GM23338 (cell line): ENCODE results near the gene TEN1. TPM values are rescaled to one million over a fixed set of nuclear protein-coding genes. Genes with fewer than 3 reads are reported as not detected.
A peak's percentile ranks its signal among the peaks of the same experiment; 100 is the strongest.

ENCODE experiments used
- ATAC-seq: fragments of 200-7000 bp; cut with Tn5 transposase; 3 replicates; pipeline ENCODE4 v1.9.1; 2020
- DNase-seq: peaks from one replicate; pipeline ENCODE4 v3.0.0-alpha.2; 2015; ENCODE audit warnings: low spot score
- H2AFZ ChIP-seq: fragments of 200-600 bp; sonication (generic); 2 replicates; pipeline ENCODE4 v1.8.0; 2016; ENCODE audit warnings: antibody characterized with exemption, mild to moderate bottlenecking, moderate library complexity
- H3F3A ChIP-seq: fragments of 200-600 bp; sonication (generic); replicated peaks from 2 replicates; pipeline ENCODE4 v1.8.0; 2017; ENCODE audit warnings: antibody characterized with exemption, mixed run types, low read depth
- H3K27ac ChIP-seq: fragments of 200-600 bp; sonication (generic); 2 replicates; pipeline ENCODE4 v1.6.1; 2016; ENCODE audit warnings: low read depth
- H3K27me3 ChIP-seq: fragments of 200-600 bp; sonication (generic); 2 replicates; pipeline ENCODE4 v1.8.0; 2016; ENCODE audit warnings: mild to moderate bottlenecking, mixed run types, moderate library complexity; ENCODE audit not compliant: insufficient read depth
- H3K36me3 ChIP-seq: fragments of 200-600 bp; sonication (generic); 2 replicates; pipeline ENCODE4 v1.8.0; 2016; ENCODE audit warnings: mild to moderate bottlenecking; ENCODE audit not compliant: insufficient read depth
- H3K4me1 ChIP-seq: fragments of 200-600 bp; sonication (generic); 2 replicates; pipeline ENCODE4 v1.8.0; 2016; ENCODE audit warnings: mild to moderate bottlenecking, moderate library complexity; ENCODE audit not compliant: insufficient read depth
- H3K4me2 ChIP-seq: fragments of 200-600 bp; sonication (generic); 2 replicates; pipeline ENCODE4 v1.7.1; 2017; ENCODE audit warnings: mixed run types
- H3K4me3 ChIP-seq: fragments of 200-600 bp; sonication (generic); 2 replicates; pipeline ENCODE4 v1.6.1; 2016; ENCODE audit warnings: mixed run types
- H3K79me2 ChIP-seq: fragments of 200-600 bp; sonication (generic); replicated peaks from 2 replicates; pipeline ENCODE4 v1.8.0; 2017; ENCODE audit warnings: mild to moderate bottlenecking; ENCODE audit not compliant: insufficient read depth
- H3K9me2 ChIP-seq: fragments of 200-600 bp; sonication (generic); 2 replicates; pipeline ENCODE4 v1.8.0; 2017; ENCODE audit not compliant: insufficient read depth
- H4K20me1 ChIP-seq: fragments of 200-600 bp; sonication (generic); replicated peaks from 2 replicates; pipeline ENCODE4 v1.8.0; 2017; ENCODE audit warnings: mild to moderate bottlenecking; ENCODE audit not compliant: insufficient read depth
- H3K27ac Mint-ChIP-seq: 2 replicates; pipeline ENCODE4 v1.8.0; 2020; ENCODE audit warnings: inconsistent platforms, mild to moderate bottlenecking, moderate library complexity, mixed read lengths
- H3K27me3 Mint-ChIP-seq: 3 replicates; pipeline ENCODE4 v1.8.0; 2022; ENCODE audit warnings: low read depth, mild to moderate bottlenecking, moderate library complexity, mixed read lengths, inconsistent platforms; ENCODE audit not compliant: insufficient read depth, poor library complexity
- H3K36me3 Mint-ChIP-seq: 3 replicates; pipeline ENCODE4 v1.8.0; 2021; ENCODE audit warnings: low read depth, mild to moderate bottlenecking, inconsistent platforms, moderate library complexity, mixed read lengths
- H3K4me1 Mint-ChIP-seq: 3 replicates; pipeline ENCODE4 v1.8.0; 2020; ENCODE audit warnings: mild to moderate bottlenecking, inconsistent platforms, mixed read lengths
- H3K4me3 Mint-ChIP-seq: 3 replicates; pipeline ENCODE4 v1.8.0; 2021; ENCODE audit warnings: moderate library complexity, mild to moderate bottlenecking, inconsistent platforms, mixed read lengths
- H3K9me3 Mint-ChIP-seq: 3 replicates; pipeline ENCODE4 v1.8.0; 2020; ENCODE audit warnings: moderate library complexity, mild to moderate bottlenecking, inconsistent platforms, mixed read lengths
- CREB1 ChIP-seq: fragments of 250-450 bp; sonication (Bioruptor Pico); IDR thresholded peaks from 2 replicates; pipeline ENCODE4 v1.5.0; 2020; ENCODE audit warnings: low read depth, mild to moderate bottlenecking, moderate library complexity
- ETS1 ChIP-seq: IDR thresholded peaks from 2 replicates; pipeline ENCODE4 v1.6.1; 2016; ENCODE audit warnings: antibody characterized with exemption
- JUNB ChIP-seq: IDR thresholded peaks from one replicate; pipeline ENCODE4 v1.6.1; 2016; ENCODE audit warnings: antibody characterized with exemption; ENCODE audit not compliant: unreplicated experiment
- NANOG ChIP-seq: IDR thresholded peaks from 2 replicates; pipeline ENCODE4 v1.6.1; 2016; ENCODE audit warnings: antibody characterized with exemption, borderline replicate concordance
- POLR2AphosphoS5 ChIP-seq: IDR thresholded peaks from 2 replicates; pipeline ENCODE4 v1.6.1; 2016; ENCODE audit warnings: antibody characterized with exemption, low read depth
- STAT1 ChIP-seq: IDR thresholded peaks from one replicate; pipeline ENCODE4 v1.6.1; 2016; ENCODE audit warnings: antibody characterized with exemption; ENCODE audit not compliant: unreplicated experiment
- ZNF331 ChIP-seq: fragments of 250-450 bp; sonication (Bioruptor Pico); IDR thresholded peaks from 2 replicates; pipeline ENCODE4 v1.5.0; 2020; ENCODE audit warnings: low read depth, mild to moderate bottlenecking, moderate library complexity
- ZNF462 ChIP-seq: fragments of 250-450 bp; sonication (Bioruptor Pico); IDR thresholded peaks from 2 replicates; pipeline ENCODE4 v1.5.0; 2020; ENCODE audit warnings: mild to moderate bottlenecking, moderate library complexity
- polyA plus RNA-seq: library from polyadenylated mRNA; unstranded; fragments of >200 nt; fragmentation: Nextera tagmentation; extraction: Ambion mirVana; gene quantifications from 2 replicates; pipeline ENCODE4 v1.2.1, GENCODE V29; 2016
- total RNA-seq: library from RNA; depleted of rRNA; stranded (reverse); fragments of >200 nt; shearing (Covaris generic); gene quantifications from 2 replicates; pipeline ENCODE4 v1.2.3, GENCODE V29; 2014
- TF ChIP-seq, protein P1 (sequence below), 2 experiments: fragments of 200-600 bp in 1 of 2; sonication (generic) in 1 of 2; conservative IDR thresholded peaks; 2 replicates each; pipeline versions ENCODE4 v1.5.1 to v1.6.1; 2016 to 2017; ENCODE audit warnings: antibody characterized with exemption in 2 of 2, low read depth in 2 of 2, mild to moderate bottlenecking in 2 of 2, moderate library complexity in 1 of 2

TEN1 gene
- total and polyA plus RNA-seq, 2 experiments from 2014 or later, result 11.3 to 14.1 TPM

- Histone ChIP-seq H3K4me3 (no peak overlapping the region), H3K9me2 (no peaks in the 10 kb centered on the region), H3K27ac (no peak overlapping the region), H3F3A (0 out of 2 replicates have a peak, but pooled peaks cover 3% of the 10 kb centered on the region), H3K79me2 (no peaks in the 10 kb centered on the region), H4K20me1 (no peaks in the 10 kb centered on the region), H3K27me3 (no peaks in the 10 kb centered on the region), H3K4me1 (no peaks in the 10 kb centered on the region), H2AFZ (no peak overlapping the region), H3K36me3 (no peaks in the 10 kb centered on the region), H3K4me2 (no peak overlapping the region)
- ATAC-seq (no peak), DNase-seq (no peak)
- H3K36me3 Mint-ChIP-seq, result peaks cover 3% of the 10 kb centered on the region
- TF ChIP-seq NANOG, result no peak
- TF ChIP-seq, protein P1, sequence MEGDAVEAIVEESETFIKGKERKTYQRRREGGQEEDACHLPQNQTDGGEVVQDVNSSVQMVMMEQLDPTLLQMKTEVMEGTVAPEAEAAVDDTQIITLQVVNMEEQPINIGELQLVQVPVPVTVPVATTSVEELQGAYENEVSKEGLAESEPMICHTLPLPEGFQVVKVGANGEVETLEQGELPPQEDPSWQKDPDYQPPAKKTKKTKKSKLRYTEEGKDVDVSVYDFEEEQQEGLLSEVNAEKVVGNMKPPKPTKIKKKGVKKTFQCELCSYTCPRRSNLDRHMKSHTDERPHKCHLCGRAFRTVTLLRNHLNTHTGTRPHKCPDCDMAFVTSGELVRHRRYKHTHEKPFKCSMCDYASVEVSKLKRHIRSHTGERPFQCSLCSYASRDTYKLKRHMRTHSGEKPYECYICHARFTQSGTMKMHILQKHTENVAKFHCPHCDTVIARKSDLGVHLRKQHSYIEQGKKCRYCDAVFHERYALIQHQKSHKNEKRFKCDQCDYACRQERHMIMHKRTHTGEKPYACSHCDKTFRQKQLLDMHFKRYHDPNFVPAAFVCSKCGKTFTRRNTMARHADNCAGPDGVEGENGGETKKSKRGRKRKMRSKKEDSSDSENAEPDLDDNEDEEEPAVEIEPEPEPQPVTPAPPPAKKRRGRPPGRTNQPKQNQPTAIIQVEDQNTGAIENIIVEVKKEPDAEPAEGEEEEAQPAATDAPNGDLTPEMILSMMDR (conservative IDR thresholded peaks at IDR 0.05; ENCODE audit: low read depth in 2 of 2), result 0 out of 4 replicates have a peak, but pooled peaks of 1 of the 2 experiments have one; percentile 7
- H3K27me3 Mint-ChIP-seq, result peaks cover 10% of the 10 kb centered on the region
- no peak overlapping the region for H3K4me3 Mint-ChIP-seq
- H3K9me3 Mint-ChIP-seq, result no peaks in the 10 kb centered on the region; the same call in none of the 3 replicates
- peaks cover 2% of the 10 kb centered on the region for H3K4me1 Mint-ChIP-seq
- H3K27ac Mint-ChIP-seq, result no peak overlapping the region
Measured at GRCh38 chr17:76007131-76007849, 28.2 kb downstream of the TEN1 start.

GRCh38 chr17:76007850-76008165, 28.8 kb downstream of the TEN1 start:
- H4K20me1 ChIP-seq, result no peaks in the 10 kb centered on the region
- Mint-ChIP-seq H3K4me3 (no peak overlapping the region), H3K4me1 (peaks cover 2% of the 10 kb centered on the region), H3K27ac (no peak overlapping the region), H3K36me3 (peaks cover 3% of the 10 kb centered on the region), H3K9me3 (no peaks in the 10 kb centered on the region; the same call in none of the 3 replicates), H3K27me3 (peaks cover 10% of the 10 kb centered on the region)
- H3F3A ChIP-seq, result 0 out of 2 replicates have a peak, but pooled peaks cover 3% of the 10 kb centered on the region
- H3K9me2 ChIP-seq, result no peaks in the 10 kb centered on the region
- H3K27me3 ChIP-seq, result no peaks in the 10 kb centered on the region
- no peak overlapping the region for H3K27ac ChIP-seq
- H3K4me2 ChIP-seq, result no peak overlapping the region
- no peak overlapping the region for H2AFZ ChIP-seq
- H3K4me1 ChIP-seq, result no peaks in the 10 kb centered on the region
- no peak for ATAC-seq
- no peak overlapping the region for H3K4me3 ChIP-seq
- TF ChIP-seq NANOG, result no peak
- no peak for TF ChIP-seq POLR2AphosphoS5
- no peak for TF ChIP-seq STAT1
- TF ChIP-seq ZNF331 (CRISPR knock-in tag), result no peak
- no peak for TF ChIP-seq ETS1
- TF ChIP-seq ZNF462 (CRISPR knock-in tag), result no peak
- no peak for TF ChIP-seq CREB1 (CRISPR knock-in tag)
- no peak for TF ChIP-seq JUNB
- H3K79me2 ChIP-seq, result no peaks in the 10 kb centered on the region
- no peak for DNase-seq
- H3K36me3 ChIP-seq, result no peaks in the 10 kb centered on the region
